RKO (cell line): ENCODE results near the gene MKX.

Experiments
- DNase-seq: peaks from one replicate; pipeline ENCODE4 v3.0.0-alpha.2; 2016; ENCODE audit warnings: low spot score

The MKX gene

DNA sequence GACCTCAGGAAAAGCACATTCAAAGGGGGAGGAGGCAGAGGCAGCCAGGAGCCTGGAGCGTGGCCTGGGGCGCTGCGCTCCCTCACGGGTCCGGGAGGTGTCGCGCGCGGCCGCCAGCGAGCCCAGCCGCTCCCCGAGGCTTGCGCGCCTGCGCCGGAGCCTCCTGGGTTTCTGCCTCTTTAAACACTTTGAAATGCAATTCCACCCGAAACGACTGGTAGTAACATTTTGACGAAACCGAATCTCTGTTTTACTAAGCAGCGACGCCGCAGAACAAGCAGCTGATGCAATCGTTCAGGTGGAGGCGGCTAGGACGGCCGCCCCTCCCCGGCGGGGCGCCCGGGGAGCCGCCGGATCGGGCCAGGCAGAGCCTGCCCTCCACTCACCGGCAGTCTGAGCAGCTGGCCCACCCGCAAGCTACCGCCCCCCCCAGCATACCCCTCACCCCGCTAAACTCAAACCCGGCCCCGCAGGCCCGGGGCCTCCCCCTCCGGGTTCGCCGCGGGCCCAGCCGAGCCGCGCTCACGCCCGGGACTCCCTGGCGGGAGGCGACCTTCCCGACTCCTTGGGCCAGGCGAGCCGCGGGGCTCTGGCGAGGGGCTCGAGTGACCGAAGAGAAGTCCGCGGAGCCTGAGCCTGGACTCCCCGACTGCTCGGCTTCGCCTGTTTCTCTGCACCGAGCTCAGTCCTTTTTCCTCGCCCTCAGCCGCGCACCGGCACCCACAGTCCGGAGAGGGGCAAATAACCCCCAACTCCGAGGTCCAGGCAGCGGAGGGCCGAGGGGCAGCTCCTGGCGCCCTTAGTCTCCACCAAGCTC lies 3.2 kb downstream of the MKX start:
- DNase-seq = no peak

- no peak for DNase-seq
These were observed 4.2 kb downstream of the MKX start for GRCh38 chr10:27741173-27742091.

GRCh38 chr10:27736396-27736795 lies 9.2 kb downstream of the MKX start:
- DNase-seq = no peak

DNA sequence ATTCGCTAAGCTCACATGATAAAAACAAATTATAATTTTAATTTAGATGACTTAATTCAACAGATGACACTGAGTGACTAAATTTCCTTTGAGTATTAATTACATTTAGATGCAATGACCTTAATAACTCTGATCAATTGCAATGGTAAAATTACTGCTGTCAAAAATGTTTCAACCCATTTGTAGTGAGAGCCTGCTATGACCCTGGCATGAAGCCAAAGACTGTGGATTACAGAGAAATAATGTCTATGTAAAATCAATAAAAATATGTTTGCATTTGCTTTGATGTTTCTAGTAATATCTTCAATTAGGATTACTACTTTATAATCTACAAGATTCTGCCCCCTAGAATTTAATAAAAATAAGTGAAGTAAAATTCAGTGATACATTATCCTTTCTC lies 15.6 kb downstream of the MKX start:
- no peak for DNase-seq

GRCh38 chr10:27728338-27728737 lies 17.3 kb downstream of the MKX start:
- no peak for DNase-seq

GRCh38 chr10:27724287-27724686 lies 21.3 kb downstream of the MKX start:
- peak; percentile 22 for DNase-seq

DNA sequence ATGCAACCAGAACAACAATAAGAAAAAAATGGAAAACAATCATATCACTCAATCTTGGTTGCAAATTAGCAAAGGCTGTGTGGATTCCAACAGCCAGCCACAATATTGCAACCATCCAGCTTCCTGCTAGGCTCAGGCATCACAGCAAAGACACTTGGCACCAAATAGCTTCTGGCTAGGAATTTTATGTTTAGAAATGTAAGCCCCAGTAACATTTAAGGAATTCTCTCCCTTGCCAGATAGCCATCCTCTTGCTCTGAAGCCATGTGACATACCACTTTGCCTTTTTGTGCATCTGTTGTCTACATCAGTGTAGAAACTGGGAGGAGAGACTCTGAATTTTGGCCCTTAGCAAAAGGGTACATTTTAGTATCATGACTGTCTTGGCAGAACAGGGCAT lies 22.2 kb downstream of the MKX start:
- no peak for DNase-seq

DNA sequence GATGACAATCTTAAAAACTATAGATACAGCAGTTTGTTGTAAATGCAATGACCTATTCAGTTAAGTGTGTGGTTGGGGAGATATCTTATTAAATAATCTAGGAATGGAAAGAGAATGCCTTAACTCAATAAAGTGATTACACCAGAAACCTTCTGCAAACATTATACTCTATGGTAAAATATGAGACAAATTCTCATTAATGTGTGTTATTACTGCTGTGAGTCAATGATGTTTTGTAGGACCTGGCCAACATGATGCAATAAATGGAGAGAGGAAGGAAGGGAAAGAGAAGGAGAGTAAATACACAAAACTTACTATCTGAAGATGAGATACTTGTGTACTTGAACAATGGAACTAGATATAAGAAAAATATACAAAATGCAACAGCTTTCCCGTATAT lies 25.1 kb downstream of the MKX start:
- no peak for DNase-seq

DNA sequence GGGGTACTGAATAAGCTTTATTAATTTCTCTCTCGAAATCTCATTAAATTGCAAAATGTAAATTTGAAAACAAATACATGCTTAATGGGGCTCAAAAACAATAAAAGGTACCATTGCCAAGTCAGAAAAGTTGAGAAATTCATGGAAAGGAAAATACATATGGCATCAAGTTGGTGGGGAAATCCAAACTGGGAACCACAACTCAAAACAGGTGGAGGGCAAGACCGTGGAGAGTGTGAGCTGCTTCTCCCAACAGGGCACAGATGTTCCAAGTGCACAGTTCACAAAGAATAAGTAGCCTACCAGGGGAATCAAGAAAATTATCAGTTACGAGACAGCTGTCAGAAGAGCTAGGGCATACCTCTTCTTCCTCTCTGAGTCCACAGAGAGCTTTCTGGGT lies 26.6 kb downstream of the MKX start:
- no peak for DNase-seq

DNA sequence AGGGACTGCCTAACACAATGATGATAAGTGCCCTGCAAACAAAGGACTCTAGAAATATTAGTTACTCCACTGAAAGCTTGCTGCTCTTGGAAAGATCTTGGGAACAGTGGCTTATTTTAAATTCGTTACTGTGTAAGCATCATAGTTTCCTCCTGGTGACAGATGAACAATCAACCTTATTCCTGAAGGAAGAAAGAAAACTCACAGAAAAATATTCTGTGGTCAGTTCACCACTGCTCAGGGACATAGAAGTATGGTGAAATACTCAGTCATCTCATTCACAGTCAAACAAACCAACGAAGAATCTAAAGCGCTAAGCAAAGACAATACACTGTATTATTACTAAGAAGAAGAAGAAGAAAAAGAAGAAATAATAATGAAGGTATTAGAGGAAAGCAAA lies 27.8 kb downstream of the MKX start:
- no peak for DNase-seq

GRCh38 chr10:27717224-27717623 lies 28.4 kb downstream of the MKX start:
- no peak for DNase-seq

DNA sequence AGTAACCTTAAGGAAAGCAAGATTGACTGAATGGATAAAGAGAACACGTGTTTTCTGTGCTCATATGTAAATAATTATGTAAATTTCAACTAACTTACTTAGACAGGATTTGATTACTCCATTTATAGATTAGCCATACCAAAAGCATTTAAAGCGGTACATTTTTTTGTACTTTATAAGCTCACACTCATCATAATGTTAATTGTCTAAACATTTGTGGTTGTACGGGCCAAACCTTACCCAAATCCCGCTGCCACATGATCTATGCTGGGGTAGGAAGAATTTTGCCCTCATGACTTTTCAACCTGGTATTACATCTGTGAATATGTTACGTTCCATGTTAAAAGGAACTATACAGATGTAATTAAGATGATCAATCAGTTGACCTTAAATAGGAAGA lies 29.1 kb downstream of the MKX start:
- DNase-seq = no peak

- no peak for DNase-seq
These were observed 30.1 kb downstream of the MKX start for GRCh38 chr10:27715505-27715904.

- DNase-seq = no peak
These were observed 31.3 kb downstream of the MKX start for GRCh38 chr10:27714349-27714748.

DNA sequence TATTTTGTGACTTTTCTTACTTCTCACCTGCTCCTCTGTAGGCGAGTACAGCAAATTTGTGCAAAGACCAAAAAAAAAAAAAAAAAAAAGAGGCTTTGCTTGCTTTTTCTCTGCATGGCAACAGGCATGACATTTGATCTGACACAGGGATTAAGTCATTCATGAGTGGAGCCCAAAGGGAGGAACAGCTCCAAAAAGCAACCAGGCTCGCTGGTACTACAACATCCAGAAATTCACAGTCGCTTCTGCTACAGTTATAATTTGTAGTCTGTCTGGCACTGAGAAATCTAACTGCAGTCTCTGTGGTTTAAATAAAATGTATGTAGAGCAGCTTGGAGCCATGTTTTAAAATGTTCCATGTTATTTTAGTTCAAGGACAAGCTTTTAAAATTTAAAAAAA lies 31.7 kb downstream of the MKX start:
- DNase-seq = no peak

- DNase-seq = no peak
These were observed 35.6 kb downstream of the MKX start for GRCh38 chr10:27710014-27710413.

DNA sequence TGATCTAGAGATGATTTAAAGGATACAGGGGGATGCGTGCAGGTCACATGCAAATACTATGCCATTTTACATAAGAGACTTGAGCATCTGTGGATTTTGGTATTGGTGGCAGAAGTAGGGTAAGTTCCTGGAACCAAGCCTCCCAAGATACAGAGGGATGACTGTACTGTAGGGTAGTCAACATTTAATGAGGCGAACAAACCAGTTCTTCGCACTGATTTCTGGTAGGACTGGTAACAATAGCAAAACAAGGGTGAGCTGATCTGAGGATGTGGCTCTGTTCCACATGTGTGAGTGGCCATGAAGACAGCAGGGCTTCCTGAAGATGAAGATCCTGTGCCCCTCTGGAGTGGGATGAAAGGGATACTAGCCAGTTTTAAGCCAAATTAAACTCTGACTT lies 36.3 kb downstream of the MKX start:
- DNase-seq = no peak

GRCh38 chr10:27701938-27702537 lies 43.6 kb downstream of the MKX start:
- no peak for DNase-seq

GRCh38 chr10:27699776-27700175 lies 45.8 kb downstream of the MKX start:
- no peak for DNase-seq

DNA sequence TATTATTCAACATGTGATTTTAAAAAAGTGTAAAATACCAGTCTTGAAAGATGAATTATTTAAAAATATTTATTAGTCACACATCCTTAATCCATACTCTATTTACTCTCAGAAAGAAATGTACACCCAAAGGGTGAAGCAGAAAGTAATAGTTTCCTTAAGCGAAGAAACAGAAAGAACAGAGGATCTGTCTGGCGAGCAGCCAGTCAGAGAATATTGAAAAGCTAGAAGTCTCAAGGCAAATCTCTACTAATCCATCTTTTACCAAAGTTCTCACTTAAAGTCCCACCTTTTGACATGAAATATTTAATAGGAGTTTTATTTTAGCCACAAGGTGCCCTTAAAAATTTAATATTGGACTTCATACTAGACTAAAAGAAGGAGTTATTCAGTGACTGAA lies 46.7 kb downstream of the MKX start:
- no peak for DNase-seq

DNA sequence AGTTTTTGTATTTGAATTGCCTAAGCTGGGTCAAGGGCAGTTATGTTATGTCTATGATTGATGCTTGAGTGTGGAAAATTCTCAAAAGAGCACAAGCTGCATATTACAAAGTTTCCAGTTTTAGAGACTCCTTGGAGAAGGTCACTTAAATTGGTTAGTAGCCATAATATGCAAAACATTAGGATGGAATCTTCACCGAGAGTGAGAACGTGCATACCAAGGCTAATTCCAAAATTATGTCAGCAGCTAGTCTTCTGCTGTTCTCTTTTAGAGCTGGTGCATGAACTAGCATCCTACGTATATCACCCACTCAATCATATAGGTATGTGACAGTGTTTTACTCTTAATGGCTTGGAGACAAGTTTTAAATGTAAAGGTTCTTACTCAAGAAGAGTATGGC lies 49.2 kb downstream of the MKX start:
- DNase-seq = no peak

DNA sequence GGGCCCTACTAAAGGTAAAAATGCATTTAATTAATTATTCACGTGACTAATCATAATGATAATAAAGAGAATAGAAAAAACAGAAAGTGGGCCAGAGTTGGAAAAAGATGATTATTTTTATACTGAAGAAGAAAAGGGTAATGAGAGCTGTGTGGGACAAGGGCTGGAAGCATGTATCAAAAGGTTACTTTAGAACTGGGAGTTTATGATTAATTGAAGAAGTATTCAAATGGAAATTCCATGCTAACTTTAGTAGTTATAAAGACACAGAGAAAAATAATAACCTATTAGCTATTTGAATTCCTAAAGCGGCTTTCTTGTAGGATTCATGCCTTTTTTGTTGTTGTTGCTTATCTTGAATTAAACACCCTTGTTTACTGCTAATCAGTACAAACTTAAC lies 49.9 kb downstream of the MKX start:
- no peak for DNase-seq

- no peak for DNase-seq
These were observed 50.5 kb downstream of the MKX start for GRCh38 chr10:27695088-27695487.
